Measurements from ENCODE around the gene VSTM4.

- no peak for TF ChIP-seq CTCF (IDR thresholded peaks at IDR 0.05)
- no peak for TF ChIP-seq EZH2 (IDR thresholded peaks at IDR 0.05; ENCODE audit: borderline replicate concordance, insufficient read depth, low read depth, low read length, poor library complexity, severe bottlenecking)
These were observed 38.6 kb upstream of the VSTM4 start for GRCh38 chr10:49153971-49154370.

All from B cell (primary cell).